NCI-H187 treated with DMSO at 0.1 percent for 48 hours (cell line): ENCODE results near the gene ZBTB18.

Experiments
- DNase-seq: peaks from one replicate; lab custom pipeline; 2025; lab: John Stamatoyannopoulos, UW

Gene ZBTB18

GRCh38 chr1:244062156-244062725 lies 11.2 kb downstream of the ZBTB18 start:
- no peak for DNase-seq

DNA sequence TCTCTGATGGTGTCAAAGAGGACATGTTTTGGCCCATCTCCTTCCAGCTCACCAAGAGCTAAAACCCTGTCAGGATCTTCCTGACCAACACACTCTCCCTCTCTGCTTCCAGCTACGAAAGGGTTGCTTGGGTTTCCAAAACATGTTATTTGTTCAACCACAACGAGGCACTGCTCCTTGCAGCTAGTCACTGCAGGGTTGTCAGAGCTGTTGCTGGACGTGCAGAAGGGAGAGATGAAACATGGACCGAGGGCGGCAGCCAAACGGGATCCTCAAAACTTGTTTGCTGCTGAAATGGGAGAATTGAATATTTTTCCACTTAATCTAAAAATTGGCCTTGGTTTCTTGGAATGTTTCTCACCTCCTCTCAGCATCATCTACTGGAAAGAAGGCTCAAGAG lies 12.4 kb downstream of the ZBTB18 start:
- no peak for DNase-seq

DNA sequence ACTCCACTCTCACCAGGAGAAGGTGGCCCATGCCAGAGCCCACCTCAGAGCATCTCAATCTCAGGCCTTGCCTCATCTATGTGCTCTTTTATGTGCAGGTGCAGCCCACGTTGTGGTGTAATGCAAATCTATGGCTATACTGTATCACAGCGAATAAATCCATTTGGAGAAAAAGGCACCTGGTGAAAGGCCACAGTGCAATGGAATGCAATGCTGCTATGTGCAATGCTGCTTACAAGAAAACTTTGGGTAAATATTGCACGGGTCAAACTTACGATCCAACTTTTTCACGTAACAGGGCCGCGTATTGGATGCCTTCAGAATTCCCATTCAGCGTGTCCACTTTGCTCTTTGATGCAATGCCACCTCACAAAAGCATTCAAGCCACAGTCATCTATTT lies 13.5 kb downstream of the ZBTB18 start:
- no peak for DNase-seq

DNA sequence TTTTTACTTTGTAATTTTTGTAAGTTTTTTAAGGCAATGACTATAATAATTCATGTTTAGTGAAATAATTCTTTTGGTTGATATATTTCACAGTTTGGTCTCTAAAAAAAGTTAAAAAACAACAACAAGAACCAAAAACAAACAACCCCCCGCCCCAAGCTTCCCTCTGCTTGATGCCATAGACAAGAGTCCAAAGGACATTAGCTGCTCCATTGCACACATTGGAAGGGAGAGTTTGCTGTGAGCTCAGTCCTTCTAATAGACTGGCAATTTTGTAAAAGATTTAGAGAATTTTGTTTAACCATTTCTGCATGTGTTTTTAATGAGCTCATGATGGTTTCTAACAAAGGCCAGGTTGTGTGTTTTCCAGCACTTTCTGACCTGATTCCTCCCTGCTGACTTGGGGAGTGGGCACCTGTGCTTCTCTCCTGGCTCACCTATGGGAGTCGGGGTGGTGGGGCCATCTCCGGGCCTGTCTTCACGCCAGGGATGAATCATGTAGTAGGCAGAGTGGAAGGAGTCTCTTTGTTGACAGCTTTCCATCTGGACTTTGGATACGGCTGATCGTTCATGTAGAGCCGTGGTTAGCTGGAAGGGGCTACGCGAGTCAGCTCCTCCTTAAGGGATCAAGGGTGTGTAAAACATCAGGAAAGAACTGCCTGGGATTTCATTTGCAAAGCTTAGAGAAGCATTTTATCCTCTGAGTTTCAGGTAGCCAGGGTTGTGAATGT lies 14.1 kb downstream of the ZBTB18 start:
- no peak for DNase-seq

DNA sequence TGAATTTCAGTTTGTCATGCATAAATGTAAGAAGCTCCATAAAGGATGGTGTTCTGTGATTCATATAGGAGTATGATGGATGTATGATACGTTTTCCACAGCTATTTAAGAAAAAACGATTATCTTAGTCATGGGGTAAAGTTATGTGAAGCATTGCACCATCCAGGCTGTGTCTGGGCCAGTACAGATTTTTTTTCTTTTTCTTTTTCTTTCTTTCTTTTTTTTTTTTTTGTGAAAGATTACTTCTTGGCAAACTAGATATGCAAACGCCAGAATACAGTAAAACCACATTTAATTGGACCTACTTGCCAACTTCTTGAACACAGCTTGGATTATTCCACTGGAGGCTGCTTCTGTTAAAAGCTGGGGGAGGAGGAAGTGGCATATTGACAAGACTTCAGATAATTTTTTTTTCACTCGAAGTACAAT lies 14.9 kb downstream of the ZBTB18 start:
- no peak for DNase-seq

DNA sequence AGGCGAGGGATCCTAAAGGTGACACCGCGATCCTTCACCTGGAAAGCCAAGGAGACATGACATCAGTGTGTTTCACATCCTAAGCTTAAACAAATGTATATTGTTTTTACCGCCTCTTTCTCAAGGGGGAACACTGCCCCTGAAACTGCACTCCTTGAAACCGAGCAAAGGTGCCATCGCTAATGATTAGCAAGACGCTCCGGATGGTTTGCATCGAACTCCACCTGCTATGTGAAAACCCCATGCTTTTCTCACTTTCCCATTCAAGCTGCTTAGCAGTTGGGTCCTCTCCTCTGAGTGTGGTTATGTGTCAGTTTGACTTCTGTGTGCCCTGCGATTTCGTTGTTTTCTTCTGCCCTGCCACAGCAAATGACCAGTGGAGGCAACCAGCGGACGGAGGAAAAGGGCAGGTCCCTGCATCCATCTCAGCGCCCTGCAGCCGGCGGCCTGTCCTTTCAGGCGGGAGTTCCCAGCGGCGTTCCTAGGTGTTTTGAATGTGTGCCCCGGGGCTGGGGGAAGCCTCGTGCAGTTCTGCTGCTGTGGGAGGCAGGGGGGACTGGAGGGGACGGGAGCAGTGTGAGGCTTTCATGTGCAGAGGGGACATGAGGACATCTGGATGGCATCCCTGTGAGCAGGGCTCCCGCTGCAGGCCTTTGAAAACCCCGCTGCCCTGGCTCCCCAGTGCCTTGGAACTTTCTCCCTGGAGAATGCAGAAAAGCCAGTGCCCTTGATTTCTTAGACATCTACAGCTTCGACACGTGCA lies 16.1 kb downstream of the ZBTB18 start:
- no peak for DNase-seq

GRCh38 chr1:244067893-244068292 lies 16.8 kb downstream of the ZBTB18 start:
- no peak for DNase-seq

GRCh38 chr1:244068567-244068966 lies 17.5 kb downstream of the ZBTB18 start:
- no peak for DNase-seq

DNA sequence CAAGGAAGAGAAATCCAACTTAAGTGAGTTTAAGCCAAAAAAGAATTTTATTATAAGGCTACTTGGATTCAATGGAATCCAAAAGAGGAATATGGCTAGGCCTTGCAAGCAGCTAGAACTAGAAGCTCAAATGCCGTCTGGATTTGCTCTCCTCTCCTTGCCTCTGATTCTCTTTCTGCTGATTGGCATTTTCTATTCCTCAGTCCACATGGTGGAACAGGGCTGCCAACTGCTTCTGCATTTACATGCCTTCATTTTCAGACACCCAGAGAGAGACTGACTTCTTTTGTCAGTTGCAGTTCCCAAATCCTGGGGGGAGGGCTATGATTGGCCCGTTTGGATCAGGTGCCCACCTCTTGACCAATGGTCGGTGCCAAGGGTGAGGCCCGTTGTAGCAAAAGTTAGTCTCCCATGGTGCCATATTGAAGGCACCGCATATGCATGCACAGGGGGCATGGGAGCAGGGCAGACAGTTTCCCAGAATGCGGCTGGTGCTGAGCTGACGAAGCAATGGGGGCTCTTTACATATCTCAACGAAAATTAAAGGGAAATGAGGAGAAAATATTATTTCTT lies 18.3 kb downstream of the ZBTB18 start:
- DNase-seq: no peak

DNA sequence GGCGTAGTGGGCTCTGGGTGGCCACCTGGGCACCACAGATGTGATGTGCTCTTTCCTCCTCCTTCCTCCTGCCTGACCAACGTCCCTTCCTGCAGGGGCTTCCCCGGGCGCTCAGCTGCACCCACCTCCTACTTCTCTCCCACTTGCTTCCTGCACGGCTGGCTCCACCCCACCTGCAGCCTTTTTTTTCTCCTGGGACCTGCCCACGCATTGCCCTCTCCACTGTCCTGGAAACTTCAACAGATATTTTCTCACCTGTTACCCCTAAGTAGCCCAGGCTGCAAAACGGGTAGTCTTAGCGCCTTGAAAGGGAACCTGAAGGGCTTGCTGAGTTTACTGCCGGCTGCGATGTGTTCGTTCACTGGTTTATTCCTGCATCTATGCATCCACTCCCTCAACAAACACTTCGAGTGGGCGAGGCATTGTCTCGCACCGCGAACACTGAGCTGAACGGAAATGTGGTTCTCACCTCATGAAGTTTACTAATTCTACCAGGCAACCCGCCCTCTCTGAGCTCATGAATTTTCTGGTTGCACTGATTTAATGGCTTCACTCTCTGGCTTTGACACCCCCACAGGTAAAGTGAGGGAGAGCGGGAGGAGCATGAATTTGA lies 23.6 kb downstream of the ZBTB18 start:
- no peak for DNase-seq

GRCh38 chr1:244075247-244075722 lies 24.2 kb downstream of the ZBTB18 start:
- DNase-seq: no peak

DNA sequence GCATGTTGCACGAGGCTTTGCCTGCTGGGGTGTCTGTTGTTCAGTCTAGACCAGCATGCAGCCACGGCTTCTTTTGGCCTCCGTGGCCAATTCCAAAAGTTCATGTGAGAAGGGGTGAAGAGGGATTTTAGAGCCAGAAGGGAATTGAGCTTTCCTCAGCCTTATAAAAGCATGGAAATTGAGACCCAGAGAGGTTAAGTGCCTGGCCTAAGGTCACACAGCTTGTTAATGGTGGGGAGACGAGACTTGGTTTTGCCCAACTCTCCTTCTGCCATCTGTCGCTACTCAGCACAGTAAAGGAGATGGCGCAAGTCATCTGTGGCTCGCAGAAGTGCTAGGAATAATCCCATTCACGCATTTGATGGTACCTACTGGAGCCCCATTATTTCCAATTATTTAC lies 25.7 kb downstream of the ZBTB18 start:
- DNase-seq: no peak

DNA sequence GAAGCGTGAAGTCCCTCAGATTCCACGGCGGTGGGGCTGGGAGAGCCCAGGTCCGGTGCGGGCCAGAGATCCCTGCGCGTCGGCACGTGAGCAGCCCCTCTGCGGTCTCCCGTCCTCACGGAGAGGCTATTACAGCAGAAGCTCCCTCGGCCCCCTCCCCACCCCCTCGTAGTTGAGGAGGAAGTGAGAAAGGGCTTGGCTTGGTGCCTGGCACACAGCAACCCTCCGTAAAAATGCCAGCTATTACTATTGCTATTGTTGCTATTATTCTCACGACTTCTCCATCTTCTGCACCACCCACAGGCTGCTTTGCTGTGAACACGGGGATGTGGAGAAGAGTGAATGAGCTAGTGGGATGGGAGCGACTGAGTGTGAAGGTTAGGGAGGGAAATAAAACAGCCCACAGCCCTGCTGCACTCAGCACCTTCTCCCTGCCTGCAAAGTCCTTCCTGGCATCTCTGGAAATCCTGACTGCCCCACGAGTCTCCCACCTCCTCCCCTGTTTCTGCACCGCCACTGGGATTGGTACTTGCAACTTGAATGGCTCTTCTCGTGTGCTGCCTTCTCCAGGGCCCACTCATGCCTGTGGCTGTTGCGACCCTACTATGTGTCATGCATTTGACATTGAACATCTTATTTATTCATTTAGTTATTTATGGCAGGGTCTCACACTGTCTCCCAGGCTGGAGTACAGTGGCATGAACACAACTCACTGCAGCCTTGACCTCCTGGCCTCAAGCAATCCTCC lies 26.6 kb downstream of the ZBTB18 start:
- DNase-seq: no peak

GRCh38 chr1:244080343-244080929 lies 29.4 kb downstream of the ZBTB18 start:
- DNase-seq: no peak

DNA sequence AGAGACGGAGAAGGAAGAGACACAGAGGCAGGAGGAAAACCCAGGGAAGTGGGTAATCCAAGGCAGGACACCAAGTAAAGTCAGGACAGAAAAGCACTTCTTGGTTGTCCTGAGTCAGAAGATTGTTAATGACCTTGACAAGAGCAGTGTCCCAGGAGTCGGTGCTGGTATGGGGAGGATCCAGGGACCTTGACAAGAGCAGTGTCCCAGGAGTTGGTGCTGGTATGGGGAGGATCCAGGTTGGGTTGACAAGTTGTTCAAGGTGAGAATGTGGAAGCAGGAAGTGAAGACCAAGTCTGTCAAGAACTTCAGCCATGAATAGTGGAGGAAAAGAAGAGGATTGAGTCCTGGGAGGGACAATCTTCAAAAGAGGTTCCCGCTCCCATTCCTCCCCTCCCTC lies 31.9 kb downstream of the ZBTB18 start:
- DNase-seq: no peak

GRCh38 chr1:244083383-244083943 lies 32.4 kb downstream of the ZBTB18 start:
- no peak for DNase-seq

- no peak for DNase-seq
Measured at GRCh38 chr1:244084763-244085162, 33.7 kb downstream of the ZBTB18 start.

GRCh38 chr1:244085891-244086290 lies 34.8 kb downstream of the ZBTB18 start:
- no peak for DNase-seq

DNA sequence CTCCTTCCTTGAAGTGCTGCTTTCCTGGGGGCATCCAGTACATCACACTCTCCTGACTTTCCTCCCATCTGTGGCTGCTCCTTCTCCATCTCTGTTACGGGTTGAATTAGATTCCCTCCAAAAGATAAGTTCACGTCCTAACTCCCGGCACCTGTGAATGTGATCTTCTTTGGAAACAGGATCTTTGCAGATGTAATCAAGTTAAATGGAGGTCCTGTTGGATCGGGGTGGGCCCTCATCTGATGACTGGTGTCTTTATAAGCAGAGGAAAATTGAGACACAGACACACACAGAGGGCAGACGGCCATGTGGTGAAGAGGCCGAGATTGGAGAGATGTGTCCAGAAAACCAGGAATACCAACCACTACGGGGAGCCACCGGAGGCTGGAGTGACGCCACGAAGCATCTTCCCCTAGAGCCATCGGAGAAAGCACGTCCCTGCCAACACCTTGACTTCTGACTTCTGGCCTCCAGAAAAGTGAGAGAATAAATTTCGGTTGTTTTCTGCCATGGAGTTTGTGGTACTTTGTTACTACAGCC lies 36.0 kb downstream of the ZBTB18 start:
- DNase-seq: no peak

- no peak for DNase-seq
Measured at GRCh38 chr1:244087611-244088010, 36.5 kb downstream of the ZBTB18 start.

DNA sequence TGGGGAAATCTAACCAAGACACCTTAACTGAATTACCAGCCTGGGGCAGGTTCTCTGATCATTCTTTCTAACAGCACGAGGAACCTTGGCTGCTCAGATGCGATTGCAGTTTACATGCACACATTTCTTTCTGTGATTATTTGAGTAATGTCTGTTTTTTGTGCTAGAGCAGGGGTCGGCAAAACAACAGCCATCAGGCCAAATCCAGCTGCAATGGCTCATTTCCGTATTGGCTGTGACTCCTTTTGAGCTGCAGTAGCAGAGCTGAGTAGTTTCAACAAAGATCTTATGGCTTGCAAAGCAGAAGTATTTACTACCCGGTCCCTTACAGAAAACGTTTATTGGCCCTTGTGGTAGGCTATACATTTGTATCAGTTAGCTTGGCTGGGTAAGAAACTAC lies 37.1 kb downstream of the ZBTB18 start:
- no peak for DNase-seq
